ENCODE data around the gene VMAC. TPM values are rescaled to one million over a fixed set of nuclear protein-coding genes. Genes with fewer than 3 reads are reported as not detected.

Gene VMAC
- total and polyA plus RNA-seq, 2 experiments from 2014 or later: 2.1 to 4.4 TPM

GRCh38 chr19:5892772-5893275, 11.8 kb upstream of the VMAC start:
- H3K9ac ChIP-seq: no peak overlapping the region
- no peaks in the 10 kb centered on the region for H3K4me1 ChIP-seq (ENCODE audit: insufficient read depth)
- H3F3A ChIP-seq (ENCODE audit: insufficient read depth): no peaks in the 10 kb centered on the region
- H3K27ac ChIP-seq: no peak overlapping the region
- H4K20me1 ChIP-seq (ENCODE audit: insufficient read depth): no peaks in the 10 kb centered on the region
- no peaks in the 10 kb centered on the region for H3K9me3 ChIP-seq (ENCODE audit: low read depth)
- H3K4me3 ChIP-seq: no peak overlapping the region
- H3K9me2 ChIP-seq (ENCODE audit: insufficient read depth): no peaks in the 10 kb centered on the region
- DNase-seq: no peak
- TF ChIP-seq EZH2 (IDR thresholded peaks at IDR 0.05; ENCODE audit: insufficient read depth, poor library complexity, severe bottlenecking): no peak
- no peak for TF ChIP-seq EZH2phosphoT487 (IDR thresholded peaks at IDR 0.05; ENCODE audit: insufficient read depth, low read depth)
- H3K27me3 ChIP-seq (replicated peaks; ENCODE audit: insufficient read depth): no peaks in the 10 kb centered on the region
- no peaks in the 10 kb centered on the region for H3K36me3 ChIP-seq (ENCODE audit: low read depth)
- H3K79me2 ChIP-seq (ENCODE audit: insufficient read depth): peaks cover 5% of the 10 kb centered on the region
- no peak overlapping the region for H2AFZ ChIP-seq
- H3K4me2 ChIP-seq (ENCODE audit: unreplicated experiment): no peak overlapping the region
- 40% methylated on average over 15 of the region's 15 CpGs for WGBS, 2 experiments (ENCODE audit: low coverage in 1 of 2, low lambda C conversion rate in 2 of 2, missing lambda C conversion rate in 2 of 2)
- in situ Hi-C loops (cut with MboI): loop anchor here (5.0 kb wide), 1 partner anchor 91 kb away; no protein-coding TSS in a partner anchor

GRCh38 chr19:5893296-5893903, 11.3 kb upstream of the VMAC start:
- Histone ChIP-seq H3K9me3 (ENCODE audit: low read depth) (no peaks in the 10 kb centered on the region), H3K4me1 (ENCODE audit: insufficient read depth) (no peaks in the 10 kb centered on the region), H3K4me3 (no peak overlapping the region), H3K9me2 (ENCODE audit: insufficient read depth) (no peaks in the 10 kb centered on the region), H2AFZ (no peak overlapping the region), H4K20me1 (ENCODE audit: insufficient read depth) (no peaks in the 10 kb centered on the region), H3F3A (ENCODE audit: insufficient read depth) (no peaks in the 10 kb centered on the region), H3K79me2 (ENCODE audit: insufficient read depth) (peaks cover 11% of the 10 kb centered on the region), H3K4me2 (ENCODE audit: unreplicated experiment) (no peak overlapping the region), H3K27ac (no peak overlapping the region), H3K9ac (no peak overlapping the region), H3K27me3 (replicated peaks; ENCODE audit: insufficient read depth) (no peaks in the 10 kb centered on the region), H3K36me3 (ENCODE audit: low read depth) (no peaks in the 10 kb centered on the region)
- no peak for TF ChIP-seq EZH2 (IDR thresholded peaks at IDR 0.05; ENCODE audit: insufficient read depth, poor library complexity, severe bottlenecking)
- no peak for TF ChIP-seq EZH2phosphoT487 (IDR thresholded peaks at IDR 0.05; ENCODE audit: insufficient read depth, low read depth)
- in situ Hi-C loops (cut with MboI): loop anchor here (5.0 kb wide), 1 partner anchor 91 kb away; no protein-coding TSS in a partner anchor
- DNase-seq: no peak
- WGBS, 2 experiments (ENCODE audit: low coverage in 1 of 2, low lambda C conversion rate in 2 of 2, missing lambda C conversion rate in 2 of 2): 38 to 41% methylated on average over 13 of the region's 13 CpGs

GRCh38 chr19:5893907-5894703, 10.6 kb upstream of the VMAC start:
- peaks cover 18% of the 10 kb centered on the region for H3K79me2 ChIP-seq (ENCODE audit: insufficient read depth)
- H3K9ac ChIP-seq: no peak overlapping the region
- no peaks in the 10 kb centered on the region for H3F3A ChIP-seq (ENCODE audit: insufficient read depth)
- DNase-seq: no peak
- in situ Hi-C loops (cut with MboI): loop anchor here (5.0 kb wide), 1 partner anchor 92 kb away; no protein-coding TSS in a partner anchor
- H3K27me3 ChIP-seq (replicated peaks; ENCODE audit: insufficient read depth): no peaks in the 10 kb centered on the region
- no peak overlapping the region for H3K4me3 ChIP-seq
- H3K9me2 ChIP-seq (ENCODE audit: insufficient read depth): no peaks in the 10 kb centered on the region
- no peak overlapping the region for H3K4me2 ChIP-seq (ENCODE audit: unreplicated experiment)
- no peaks in the 10 kb centered on the region for H4K20me1 ChIP-seq (ENCODE audit: insufficient read depth)
- H3K4me1 ChIP-seq (ENCODE audit: insufficient read depth): no peaks in the 10 kb centered on the region
- no peaks in the 10 kb centered on the region for H3K9me3 ChIP-seq (ENCODE audit: low read depth)
- no peak overlapping the region for H2AFZ ChIP-seq
- TF ChIP-seq EZH2 (IDR thresholded peaks at IDR 0.05; ENCODE audit: insufficient read depth, poor library complexity, severe bottlenecking): no peak
- no peak for TF ChIP-seq EZH2phosphoT487 (IDR thresholded peaks at IDR 0.05; ENCODE audit: insufficient read depth, low read depth)
- H3K36me3 ChIP-seq (ENCODE audit: low read depth): no peaks in the 10 kb centered on the region
- no peak overlapping the region for H3K27ac ChIP-seq
- 46% methylated on average over 27 to 28 of the region's 28 CpGs for WGBS, 2 experiments (ENCODE audit: low coverage in 1 of 2, low lambda C conversion rate in 2 of 2, missing lambda C conversion rate in 2 of 2)

- 80 to 81% methylated on average over 27 to 28 of the region's 28 CpGs for WGBS, 2 experiments (ENCODE audit: low coverage in 1 of 2, low lambda C conversion rate in 2 of 2, missing lambda C conversion rate in 2 of 2)
- no peak for DNase-seq
- Histone ChIP-seq H3K79me2 (ENCODE audit: insufficient read depth) (peaks cover 22% of the 10 kb centered on the region), H3K27ac (no peak overlapping the region), H3K9me2 (ENCODE audit: insufficient read depth) (no peaks in the 10 kb centered on the region), H3K9me3 (ENCODE audit: low read depth) (no peaks in the 10 kb centered on the region), H3K36me3 (ENCODE audit: low read depth) (no peaks in the 10 kb centered on the region), H3K4me2 (ENCODE audit: unreplicated experiment) (no peak overlapping the region), H2AFZ (no peak overlapping the region), H4K20me1 (ENCODE audit: insufficient read depth) (no peaks in the 10 kb centered on the region), H3K9ac (no peak overlapping the region), H3K27me3 (replicated peaks; ENCODE audit: insufficient read depth) (no peaks in the 10 kb centered on the region), H3K4me3 (no peak overlapping the region), H3K4me1 (ENCODE audit: insufficient read depth) (no peaks in the 10 kb centered on the region), H3F3A (ENCODE audit: insufficient read depth) (no peaks in the 10 kb centered on the region)
- in situ Hi-C loops (cut with MboI): loop anchor here (5.0 kb wide), 1 partner anchor 93 kb away; no protein-coding TSS in a partner anchor
- no peak for TF ChIP-seq EZH2 (IDR thresholded peaks at IDR 0.05; ENCODE audit: insufficient read depth, poor library complexity, severe bottlenecking)
- TF ChIP-seq EZH2phosphoT487 (IDR thresholded peaks at IDR 0.05; ENCODE audit: insufficient read depth, low read depth): no peak
Observed at GRCh38 chr19:5894704-5895349, 9.8 kb upstream of the VMAC start.

Data from GM23248 (cell line).